Ovary (tissue), 3 donors: Measurements from ENCODE around the gene PLS1.

ENCODE experiments used
- EP300 ChIP-seq: sonication (generic); formaldehyde crosslinking; IDR thresholded peaks from one replicate; pipeline ENCODE4 v1.6.1; 2017; ENCODE audit warnings: antibody characterized with exemption
- POLR2A ChIP-seq: fragments of 450-650 bp; IDR thresholded peaks from one replicate; pipeline ENCODE4 v1.6.1; 2017; ENCODE audit warnings: antibody characterized with exemption, mild to moderate bottlenecking, moderate library complexity
- TF ChIP-seq, protein P1 (sequence below), 3 donors: fragments of 450-650 bp in 2 of 3; fragments of 200-600 bp in 1 of 3; IDR thresholded peaks; one replicate each; pipeline versions ENCODE4 v1.5.1 to v1.8.0; 2016 to 2022; ENCODE audit warnings: antibody characterized with exemption in 3 of 3, mild to moderate bottlenecking in 1 of 3
- donor health status: DM: no; HTN: no; CAD: no.

DNA sequence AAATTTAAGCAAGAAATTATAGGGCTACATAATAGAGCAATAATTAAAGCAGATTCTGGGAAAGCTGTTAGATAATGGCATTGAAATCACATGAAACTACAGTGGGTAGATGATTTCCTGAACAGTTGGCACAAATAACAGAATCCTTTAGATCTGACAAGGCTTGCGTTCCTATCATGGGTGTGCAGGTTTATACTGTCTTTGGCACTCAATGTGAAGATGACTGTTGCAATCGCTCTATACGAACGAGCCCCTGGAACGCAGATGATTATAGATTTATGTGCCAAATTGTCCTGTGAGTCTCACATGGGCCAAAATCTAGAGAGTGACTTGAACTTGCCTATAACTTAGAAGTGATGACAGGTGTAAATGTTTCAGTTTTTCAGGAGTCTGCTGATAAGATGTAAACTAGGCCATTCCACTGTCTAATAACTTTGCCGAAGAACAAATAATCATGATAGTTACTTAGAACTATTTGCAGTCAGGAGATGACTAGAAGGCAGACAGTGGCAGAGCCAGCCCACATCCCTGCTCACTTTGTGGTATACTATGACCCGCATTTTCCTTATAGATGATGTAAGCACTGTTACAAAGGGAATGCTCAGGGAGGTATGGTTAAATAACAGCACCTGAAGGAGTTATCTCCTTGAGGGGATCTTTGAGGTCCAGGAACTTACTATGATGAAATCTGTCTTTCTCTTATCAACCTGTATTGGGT, 97.1 kb downstream of the PLS1 start:
- TF ChIP-seq, protein P1, sequence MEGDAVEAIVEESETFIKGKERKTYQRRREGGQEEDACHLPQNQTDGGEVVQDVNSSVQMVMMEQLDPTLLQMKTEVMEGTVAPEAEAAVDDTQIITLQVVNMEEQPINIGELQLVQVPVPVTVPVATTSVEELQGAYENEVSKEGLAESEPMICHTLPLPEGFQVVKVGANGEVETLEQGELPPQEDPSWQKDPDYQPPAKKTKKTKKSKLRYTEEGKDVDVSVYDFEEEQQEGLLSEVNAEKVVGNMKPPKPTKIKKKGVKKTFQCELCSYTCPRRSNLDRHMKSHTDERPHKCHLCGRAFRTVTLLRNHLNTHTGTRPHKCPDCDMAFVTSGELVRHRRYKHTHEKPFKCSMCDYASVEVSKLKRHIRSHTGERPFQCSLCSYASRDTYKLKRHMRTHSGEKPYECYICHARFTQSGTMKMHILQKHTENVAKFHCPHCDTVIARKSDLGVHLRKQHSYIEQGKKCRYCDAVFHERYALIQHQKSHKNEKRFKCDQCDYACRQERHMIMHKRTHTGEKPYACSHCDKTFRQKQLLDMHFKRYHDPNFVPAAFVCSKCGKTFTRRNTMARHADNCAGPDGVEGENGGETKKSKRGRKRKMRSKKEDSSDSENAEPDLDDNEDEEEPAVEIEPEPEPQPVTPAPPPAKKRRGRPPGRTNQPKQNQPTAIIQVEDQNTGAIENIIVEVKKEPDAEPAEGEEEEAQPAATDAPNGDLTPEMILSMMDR (IDR thresholded peaks at IDR 0.05) = no peak
- TF ChIP-seq EP300 (no peak), POLR2A (no peak)
